H9 (cell line): Measurements from ENCODE around the gene SLC17A7. TPM values are rescaled to one million over a fixed set of nuclear protein-coding genes. Genes with fewer than 3 reads are reported as not detected.

ENCODE experiments used
- DNase-seq: peaks from one replicate; pipeline ENCODE4 v3.0.0-alpha.2; 2017
- H2AFZ ChIP-seq: one replicate; pipeline ENCODE4 v1.6.1; 2013; ENCODE audit warnings: mild to moderate bottlenecking, low read length, control low read depth, moderate library complexity
- H2AK5ac ChIP-seq: 2 replicates; pipeline ENCODE4 v1.6.1; 2013; ENCODE audit warnings: low read length, control low read depth, mixed read lengths; ENCODE audit not compliant: insufficient read length
- H2BK120ac ChIP-seq: one replicate; pipeline ENCODE4 v1.6.1; 2013; ENCODE audit warnings: low read depth, mild to moderate bottlenecking, low read length, control low read depth, inconsistent platforms; ENCODE audit not compliant: poor library complexity, severe bottlenecking
- H2BK12ac ChIP-seq: 2 replicates; pipeline ENCODE4 v1.6.1; 2013; ENCODE audit warnings: low read length, control low read depth, mixed read lengths, low read depth; ENCODE audit not compliant: insufficient read length
- H2BK15ac ChIP-seq: 2 replicates; pipeline ENCODE4 v1.6.1; 2013; ENCODE audit warnings: low read depth, low read length, control low read depth
- H2BK20ac ChIP-seq: one replicate; pipeline ENCODE4 v1.6.1; 2013; ENCODE audit warnings: low read depth, mild to moderate bottlenecking, low read length, control low read depth, inconsistent platforms; ENCODE audit not compliant: poor library complexity, severe bottlenecking
- H2BK5ac ChIP-seq: 2 replicates; pipeline ENCODE4 v1.6.1; 2013; ENCODE audit warnings: low read length, control low read depth, mixed read lengths; ENCODE audit not compliant: insufficient read length
- H3K14ac ChIP-seq: 2 replicates; pipeline ENCODE4 v1.6.1; 2013; ENCODE audit warnings: low read length, control low read depth; ENCODE audit not compliant: insufficient read depth
- H3K18ac ChIP-seq: 2 replicates; pipeline ENCODE4 v1.6.1; 2013; ENCODE audit warnings: low read depth, mild to moderate bottlenecking, mixed read lengths, low read length, control low read depth; ENCODE audit not compliant: insufficient read length
- H3K23ac ChIP-seq: 2 replicates; pipeline ENCODE4 v1.6.1; 2013; ENCODE audit warnings: low read length, control low read depth, mixed read lengths, low read depth; ENCODE audit not compliant: insufficient read length
- H3K23me2 ChIP-seq: 2 replicates; pipeline ENCODE4 v1.6.1; 2013; ENCODE audit warnings: low read depth, mild to moderate bottlenecking, mixed read lengths, low read length, control low read depth; ENCODE audit not compliant: insufficient read length, poor library complexity, severe bottlenecking
- H3K27ac ChIP-seq: 2 replicates; pipeline ENCODE4 v1.5.1; 2013; ENCODE audit warnings: low read length, control low read depth, mixed read lengths, low read depth; ENCODE audit not compliant: insufficient read length
- H3K27me3 ChIP-seq: 2 replicates; pipeline ENCODE4 v1.6.1; 2013; ENCODE audit warnings: low read length, control low read depth, inconsistent platforms; ENCODE audit not compliant: insufficient read depth
- H3K4ac ChIP-seq: 2 replicates; pipeline ENCODE4 v1.6.1; 2013; ENCODE audit warnings: low read depth, mild to moderate bottlenecking, control low read depth, inconsistent platforms, low read length, moderate library complexity
- H3K4me1 ChIP-seq: 2 replicates; pipeline ENCODE4 v1.6.1; 2013; ENCODE audit warnings: low read length, control low read depth, inconsistent platforms; ENCODE audit not compliant: insufficient read depth
- H3K4me2 ChIP-seq: 2 replicates; pipeline ENCODE4 v1.6.1; 2013; ENCODE audit warnings: low read length, control low read depth, mixed read lengths; ENCODE audit not compliant: insufficient read length, insufficient read depth
- H3K56ac ChIP-seq: 2 replicates; pipeline ENCODE4 v1.6.1; 2013; ENCODE audit warnings: low read depth, mild to moderate bottlenecking, mixed read lengths, low read length, control low read depth; ENCODE audit not compliant: insufficient read length
- H3K79me1 ChIP-seq: 2 replicates; pipeline ENCODE4 v1.6.1; 2013; ENCODE audit warnings: low read depth, mild to moderate bottlenecking, moderate library complexity, low read length, control low read depth, inconsistent platforms; ENCODE audit not compliant: insufficient read depth, poor library complexity, severe bottlenecking
- H3K79me2 ChIP-seq: 2 replicates; pipeline ENCODE4 v1.6.1; 2013; ENCODE audit warnings: low read length, control low read depth, inconsistent platforms; ENCODE audit not compliant: insufficient read depth
- H3K9ac ChIP-seq: 2 replicates; pipeline ENCODE4 v1.6.1; 2013; ENCODE audit warnings: low read length, control low read depth, mixed read lengths; ENCODE audit not compliant: insufficient read length; ENCODE audit errors: extremely low read depth
- H3K9me3 ChIP-seq: one replicate; pipeline ENCODE4 v1.6.1; 2013; ENCODE audit warnings: low read depth, low read length, inconsistent platforms; ENCODE audit not compliant: control insufficient read depth
- H3T11ph ChIP-seq: one replicate; pipeline ENCODE4 v1.6.1; 2013; ENCODE audit warnings: mild to moderate bottlenecking, low read length, control low read depth, inconsistent platforms
- H4K20me1 ChIP-seq: one replicate; pipeline ENCODE4 v1.6.1; 2013; ENCODE audit not compliant: control insufficient read depth, insufficient read length, insufficient read depth
- H4K5ac ChIP-seq: 2 replicates; pipeline ENCODE4 v1.6.1; 2013; ENCODE audit warnings: low read depth, mild to moderate bottlenecking, mixed read lengths, low read length, control low read depth; ENCODE audit not compliant: insufficient read length
- H4K8ac ChIP-seq: replicated peaks from 2 replicates; pipeline ENCODE4 v1.6.1; 2013; ENCODE audit warnings: low read length, control low read depth, mixed read lengths, low read depth; ENCODE audit not compliant: insufficient read length
- H4K91ac ChIP-seq: 2 replicates; pipeline ENCODE4 v1.6.1; 2013; ENCODE audit warnings: low read depth, mild to moderate bottlenecking, moderate library complexity, mixed read lengths, low read length, control low read depth; ENCODE audit not compliant: insufficient read length
- H3K27ac Mint-ChIP-seq, 3 experiments: 2 replicates in 2 of 3; 3 replicates in 1 of 3; pipeline ENCODE4 v1.8.0; 2020 to 2021; ENCODE audit warnings: mixed read lengths in 3 of 3, mild to moderate bottlenecking in 1 of 3, moderate library complexity in 1 of 3
- H3K27me3 Mint-ChIP-seq: 2 replicates; pipeline ENCODE4 v1.8.0; 2021; ENCODE audit warnings: low read depth, mild to moderate bottlenecking, moderate library complexity, mixed read lengths
- H3K36me3 Mint-ChIP-seq, 3 experiments: 2 replicates in 2 of 3; 3 replicates in 1 of 3; pipeline ENCODE4 v1.8.0; 2020 to 2021; ENCODE audit warnings: low read depth in 3 of 3, mixed read lengths in 3 of 3; ENCODE audit not compliant: insufficient read depth in 1 of 3
- H3K4me1 Mint-ChIP-seq, 2 experiments: 2 replicates each; pipeline ENCODE4 v1.8.0; 2020; ENCODE audit warnings: mixed read lengths in 2 of 2
- H3K4me3 Mint-ChIP-seq, 2 experiments: 2 replicates in 1 of 2; 3 replicates in 1 of 2; pipeline ENCODE4 v1.8.0; 2020 to 2021; ENCODE audit warnings: mild to moderate bottlenecking in 2 of 2, mixed read lengths in 2 of 2, moderate library complexity in 1 of 2
- H3K9me3 Mint-ChIP-seq, 2 experiments: 2 replicates in 1 of 2; 3 replicates in 1 of 2; pipeline ENCODE4 v1.8.0; 2020; ENCODE audit warnings: mild to moderate bottlenecking in 2 of 2, mixed read lengths in 2 of 2, moderate library complexity in 1 of 2
- WGBS: extraction: QIAGEN DNeasy Blood & Tissue Kit; methylation state at CpG from one replicate; pipeline ENCODE4 v1.1.7; 2013; ENCODE audit warnings: missing lambda C conversion rate, low lambda C conversion rate, mixed read lengths; ENCODE audit not compliant: insufficient read length; ENCODE audit errors: extremely low coverage; 5-methylcytosine and 5-hydroxymethylcytosine counted together
- total RNA-seq: library from RNA; stranded (reverse); gene quantifications from 2 replicates; pipeline ENCODE4 v1.2.1, GENCODE V29; 2021
- TF ChIP-seq, protein P1 (sequence below): fragments of 200-600 bp; sonication (generic); conservative IDR thresholded peaks from 3 replicates; pipeline ENCODE4 v1.8.0; 2021; ENCODE audit warnings: antibody characterized with exemption, mild to moderate bottlenecking

The SLC17A7 gene
- total RNA-seq, 1 experiment from 2014 or later, result 1.3 TPM

DNA sequence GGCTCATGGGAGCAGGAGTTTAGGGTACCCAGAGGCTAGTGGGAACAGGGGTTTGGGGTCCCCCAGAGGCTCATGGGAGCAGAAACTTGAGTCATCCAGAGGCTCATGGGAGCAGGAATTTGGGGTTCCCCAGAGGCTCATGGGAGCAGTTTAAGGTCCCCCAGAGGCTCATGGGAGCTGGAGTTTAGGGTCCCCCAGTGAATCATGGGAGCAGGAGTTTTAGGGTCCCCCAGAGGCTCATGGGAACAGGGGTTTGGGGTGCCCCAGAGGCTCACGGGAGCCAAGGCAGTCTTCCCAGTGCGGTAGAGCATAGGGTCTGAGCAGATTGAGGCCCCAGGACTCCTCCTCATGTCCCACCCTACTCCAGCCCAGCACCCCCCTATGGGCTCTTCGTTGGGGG, 24.0 kb upstream of the SLC17A7 start:
- no peak for DNase-seq
- Histone ChIP-seq H2BK20ac (no peak overlapping the region), H4K20me1 (no peaks in the 10 kb centered on the region), H3K27me3 (no peaks in the 10 kb centered on the region), H3K18ac (no peak overlapping the region), H3T11ph (no peak overlapping the region), H3K9me3 (no peaks in the 10 kb centered on the region), H2BK15ac (no peak overlapping the region), H2BK12ac (no peak overlapping the region), H3K4me2 (no peak overlapping the region), H2AFZ (no peak overlapping the region), H3K79me1 (no peaks in the 10 kb centered on the region), H4K5ac (no peak overlapping the region), H3K27ac (no peak overlapping the region), H2BK5ac (no peak overlapping the region), H3K79me2 (no peaks in the 10 kb centered on the region), H3K23ac (no peak overlapping the region), H3K4ac (no peak overlapping the region), H2AK5ac (no peak overlapping the region), H3K4me1 (no peaks in the 10 kb centered on the region), H3K23me2 (no peaks in the 10 kb centered on the region), H3K14ac (no peak overlapping the region), H2BK120ac (no peak overlapping the region), H3K9ac (no peak overlapping the region), H3K56ac (no peak overlapping the region), H4K91ac (no peak overlapping the region), H4K8ac (no peak overlapping the region)
- H3K27me3 Mint-ChIP-seq, result no peaks in the 10 kb centered on the region
- no CpG with 5 or more reads among the region's 3 CpGs for WGBS
- peaks cover 16 to 25% (median 24%) of the 10 kb centered on the region in 3 experiments; a peak in 6 of 7 replicates for H3K36me3 Mint-ChIP-seq
- no peak overlapping the region for H3K4me3 Mint-ChIP-seq
- peaks cover 6 to 10% of the 10 kb centered on the region in 2 experiments for H3K4me1 Mint-ChIP-seq
- H3K27ac Mint-ChIP-seq, result no peak overlapping the region
- H3K9me3 Mint-ChIP-seq, result no peaks in the 10 kb centered on the region
- TF ChIP-seq, protein P1, sequence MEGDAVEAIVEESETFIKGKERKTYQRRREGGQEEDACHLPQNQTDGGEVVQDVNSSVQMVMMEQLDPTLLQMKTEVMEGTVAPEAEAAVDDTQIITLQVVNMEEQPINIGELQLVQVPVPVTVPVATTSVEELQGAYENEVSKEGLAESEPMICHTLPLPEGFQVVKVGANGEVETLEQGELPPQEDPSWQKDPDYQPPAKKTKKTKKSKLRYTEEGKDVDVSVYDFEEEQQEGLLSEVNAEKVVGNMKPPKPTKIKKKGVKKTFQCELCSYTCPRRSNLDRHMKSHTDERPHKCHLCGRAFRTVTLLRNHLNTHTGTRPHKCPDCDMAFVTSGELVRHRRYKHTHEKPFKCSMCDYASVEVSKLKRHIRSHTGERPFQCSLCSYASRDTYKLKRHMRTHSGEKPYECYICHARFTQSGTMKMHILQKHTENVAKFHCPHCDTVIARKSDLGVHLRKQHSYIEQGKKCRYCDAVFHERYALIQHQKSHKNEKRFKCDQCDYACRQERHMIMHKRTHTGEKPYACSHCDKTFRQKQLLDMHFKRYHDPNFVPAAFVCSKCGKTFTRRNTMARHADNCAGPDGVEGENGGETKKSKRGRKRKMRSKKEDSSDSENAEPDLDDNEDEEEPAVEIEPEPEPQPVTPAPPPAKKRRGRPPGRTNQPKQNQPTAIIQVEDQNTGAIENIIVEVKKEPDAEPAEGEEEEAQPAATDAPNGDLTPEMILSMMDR, result no peak
